Measurements from ENCODE around the gene LDAH. TPM values are rescaled to one million over a fixed set of nuclear protein-coding genes. Genes with fewer than 3 reads are reported as not detected.

LDAH gene
- polyA plus RNA-seq, 2 of the 4 experiments (the other 2 are of a cell fraction): 29.6 to 42.4 TPM

DNA sequence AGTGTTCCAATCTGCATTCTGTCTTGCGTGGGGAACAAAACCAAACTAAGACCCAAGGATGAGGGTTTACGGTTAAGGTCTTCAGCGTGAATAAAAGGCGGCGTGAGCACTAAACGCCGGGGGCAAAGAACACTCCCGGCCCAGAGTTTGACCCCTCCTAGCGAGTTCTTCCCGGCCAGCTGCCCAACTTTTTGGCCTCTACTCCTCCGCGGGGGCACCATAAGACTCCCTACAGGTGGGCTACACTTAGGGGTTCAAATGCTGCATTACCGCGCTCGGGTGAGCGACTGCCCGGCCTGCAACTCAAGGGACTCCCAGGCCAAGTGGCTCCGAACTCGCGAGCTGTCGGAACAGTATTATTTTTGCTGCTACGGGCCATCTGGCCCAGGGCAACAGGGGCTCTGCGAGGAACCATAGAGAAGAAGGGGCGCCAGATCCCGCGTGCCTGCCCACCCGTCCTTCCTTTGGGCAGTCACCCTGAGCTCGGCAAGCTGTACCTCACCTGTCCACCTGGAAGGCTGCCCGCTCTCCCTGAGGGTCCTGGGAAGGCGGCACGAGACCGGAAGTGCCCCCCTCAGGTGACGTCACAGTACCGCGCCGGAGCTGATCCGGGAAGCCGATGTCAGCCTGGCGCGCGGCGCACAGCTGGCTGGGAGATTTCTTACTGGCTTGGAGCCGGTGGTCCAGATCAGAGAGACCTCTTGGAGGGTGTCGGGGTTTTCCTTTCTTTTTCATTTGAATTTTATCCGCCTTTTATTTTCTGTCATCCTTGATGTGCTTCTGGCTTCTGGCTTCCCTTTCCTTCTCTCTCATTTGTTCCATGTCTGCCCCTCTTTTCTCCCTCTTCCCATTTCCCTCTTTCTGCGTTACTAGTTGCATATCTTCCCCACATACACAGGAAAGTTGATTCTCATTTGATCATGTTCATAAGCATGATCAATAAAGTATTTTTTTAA, at the start of gene LDAH (continued):
- TF ChIP-seq EHF (CRISPR knock-in tag; IDR thresholded peaks at IDR 0.05): no peak
- TF ChIP-seq, protein P1, sequence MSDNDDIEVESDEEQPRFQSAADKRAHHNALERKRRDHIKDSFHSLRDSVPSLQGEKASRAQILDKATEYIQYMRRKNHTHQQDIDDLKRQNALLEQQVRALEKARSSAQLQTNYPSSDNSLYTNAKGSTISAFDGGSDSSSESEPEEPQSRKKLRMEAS (IDR thresholded peaks at IDR 0.05): peak; percentile 96
- TF ChIP-seq MAFK (IDR thresholded peaks at IDR 0.05; ENCODE audit: partially characterized antibody): no peak
- TF ChIP-seq JUNB (IDR thresholded peaks at IDR 0.05): no peak
- TF ChIP-seq HDAC2 (IDR thresholded peaks at IDR 0.05): 0 out of 2 replicates have a peak, but pooled peaks have one; percentile 40
- 0 out of 2 replicates have a peak, but pooled peaks have one; percentile 7 for TF ChIP-seq RCOR1 (IDR thresholded peaks at IDR 0.05; ENCODE audit: low read depth, low read length)
- TF ChIP-seq ZNF302 (CRISPR knock-in tag; IDR thresholded peaks at IDR 0.05): no peak
- TF ChIP-seq POLR2A (IDR thresholded peaks at IDR 0.05; ENCODE audit: low read length): peak; percentile 78
- peak; percentile 41; the same call in 1 of the 2 replicates for TF ChIP-seq HOXB5 (CRISPR knock-in tag; IDR thresholded peaks at IDR 0.05)
- peak; percentile 99 for TF ChIP-seq BHLHE40 (IDR thresholded peaks at IDR 0.05; ENCODE audit: low read depth, low read length)
- TF ChIP-seq, protein P2, sequence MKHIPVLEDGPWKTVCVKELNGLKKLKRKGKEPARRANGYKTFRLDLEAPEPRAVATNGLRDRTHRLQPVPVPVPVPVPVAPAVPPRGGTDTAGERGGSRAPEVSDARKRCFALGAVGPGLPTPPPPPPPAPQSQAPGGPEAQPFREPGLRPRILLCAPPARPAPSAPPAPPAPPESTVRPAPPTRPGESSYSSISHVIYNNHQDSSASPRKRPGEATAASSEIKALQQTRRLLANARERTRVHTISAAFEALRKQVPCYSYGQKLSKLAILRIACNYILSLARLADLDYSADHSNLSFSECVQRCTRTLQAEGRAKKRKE (CRISPR knock-in tag; IDR thresholded peaks at IDR 0.05; ENCODE audit: low read depth): peak; percentile 78; the same call in 1 of the 2 replicates
- no peak for TF ChIP-seq HOXB13 (CRISPR knock-in tag; IDR thresholded peaks at IDR 0.05; ENCODE audit: low read depth)
- TF ChIP-seq MAZ (IDR thresholded peaks at IDR 0.05; ENCODE audit: borderline replicate concordance, low read depth, low read length): peak; percentile 96
- TF ChIP-seq, protein P3, sequence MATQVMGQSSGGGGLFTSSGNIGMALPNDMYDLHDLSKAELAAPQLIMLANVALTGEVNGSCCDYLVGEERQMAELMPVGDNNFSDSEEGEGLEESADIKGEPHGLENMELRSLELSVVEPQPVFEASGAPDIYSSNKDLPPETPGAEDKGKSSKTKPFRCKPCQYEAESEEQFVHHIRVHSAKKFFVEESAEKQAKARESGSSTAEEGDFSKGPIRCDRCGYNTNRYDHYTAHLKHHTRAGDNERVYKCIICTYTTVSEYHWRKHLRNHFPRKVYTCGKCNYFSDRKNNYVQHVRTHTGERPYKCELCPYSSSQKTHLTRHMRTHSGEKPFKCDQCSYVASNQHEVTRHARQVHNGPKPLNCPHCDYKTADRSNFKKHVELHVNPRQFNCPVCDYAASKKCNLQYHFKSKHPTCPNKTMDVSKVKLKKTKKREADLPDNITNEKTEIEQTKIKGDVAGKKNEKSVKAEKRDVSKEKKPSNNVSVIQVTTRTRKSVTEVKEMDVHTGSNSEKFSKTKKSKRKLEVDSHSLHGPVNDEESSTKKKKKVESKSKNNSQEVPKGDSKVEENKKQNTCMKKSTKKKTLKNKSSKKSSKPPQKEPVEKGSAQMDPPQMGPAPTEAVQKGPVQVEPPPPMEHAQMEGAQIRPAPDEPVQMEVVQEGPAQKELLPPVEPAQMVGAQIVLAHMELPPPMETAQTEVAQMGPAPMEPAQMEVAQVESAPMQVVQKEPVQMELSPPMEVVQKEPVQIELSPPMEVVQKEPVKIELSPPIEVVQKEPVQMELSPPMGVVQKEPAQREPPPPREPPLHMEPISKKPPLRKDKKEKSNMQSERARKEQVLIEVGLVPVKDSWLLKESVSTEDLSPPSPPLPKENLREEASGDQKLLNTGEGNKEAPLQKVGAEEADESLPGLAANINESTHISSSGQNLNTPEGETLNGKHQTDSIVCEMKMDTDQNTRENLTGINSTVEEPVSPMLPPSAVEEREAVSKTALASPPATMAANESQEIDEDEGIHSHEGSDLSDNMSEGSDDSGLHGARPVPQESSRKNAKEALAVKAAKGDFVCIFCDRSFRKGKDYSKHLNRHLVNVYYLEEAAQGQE (IDR thresholded peaks at IDR 0.05): peak; percentile 32; the same call in 1 of the 2 replicates
- TF ChIP-seq CHD4 (IDR thresholded peaks at IDR 0.05; ENCODE audit: borderline replicate concordance): no peak
- peak; percentile 45; the same call in 1 of the 2 replicates for TF ChIP-seq KDM5A (IDR thresholded peaks at IDR 0.05)
- TF ChIP-seq NPAS2 (CRISPR knock-in tag; IDR thresholded peaks at IDR 0.05; ENCODE audit: borderline replicate concordance): no peak
- peak in 1 of 2 experiments; percentile 25; a peak in 1 of 4 replicates for TF ChIP-seq CEBPB (IDR thresholded peaks at IDR 0.05)
- TF ChIP-seq, protein P4, sequence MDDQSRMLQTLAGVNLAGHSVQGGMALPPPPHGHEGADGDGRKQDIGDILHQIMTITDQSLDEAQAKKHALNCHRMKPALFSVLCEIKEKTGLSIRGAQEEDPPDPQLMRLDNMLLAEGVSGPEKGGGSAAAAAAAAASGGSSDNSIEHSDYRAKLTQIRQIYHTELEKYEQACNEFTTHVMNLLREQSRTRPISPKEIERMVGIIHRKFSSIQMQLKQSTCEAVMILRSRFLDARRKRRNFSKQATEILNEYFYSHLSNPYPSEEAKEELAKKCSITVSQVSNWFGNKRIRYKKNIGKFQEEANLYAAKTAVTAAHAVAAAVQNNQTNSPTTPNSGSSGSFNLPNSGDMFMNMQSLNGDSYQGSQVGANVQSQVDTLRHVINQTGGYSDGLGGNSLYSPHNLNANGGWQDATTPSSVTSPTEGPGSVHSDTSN (IDR thresholded peaks at IDR 0.05): no peak
- peak; percentile 69; the same call in 1 of the 2 replicates for TF ChIP-seq MYC (IDR thresholded peaks at IDR 0.05; ENCODE audit: borderline replicate concordance, low read length)
- no peak for TF ChIP-seq NR3C1 (IDR thresholded peaks at IDR 0.05)
- no peak for TF ChIP-seq HEYL (CRISPR knock-in tag; IDR thresholded peaks at IDR 0.05)
- no peak for TF ChIP-seq SMC3 (IDR thresholded peaks at IDR 0.05)
- TF ChIP-seq EP300 (IDR thresholded peaks at IDR 0.05): no peak
- no peak for TF ChIP-seq NFE2L2 (conservative IDR thresholded peaks at IDR 0.05; ENCODE audit: low read length)
- TF ChIP-seq RFX5 (IDR thresholded peaks at IDR 0.05): no peak
- TF ChIP-seq CBX8 (IDR thresholded peaks at IDR 0.05): no peak

Measured in A549 (cell line).